ENCODE results near the gene PPP1R12A. TPM values are rescaled to one million over a fixed set of nuclear protein-coding genes. Genes with fewer than 3 reads are reported as not detected.
"Not testable (repeated sequence)": the region's sequence is repeated elsewhere in the genome, so short reads cannot be mapped to it uniquely, and the experiment has no call there.

PPP1R12A gene
- total RNA-seq = 100 to 1,000 TPM in 1 of 2 experiments, 10 to 100 TPM in 1; 72.2 to 134 TPM

GRCh38 chr12:79935021-79935623, at the start of gene PPP1R12A:
TSS of gene PPP1R12A (minus strand) at chr12:79935097. CDS start at chr12:79934931, 166 bp downstream.
- intact Hi-C loops (cut with DNase I, micrococcal nuclease) = loop anchor here (2.0 kb wide), 2 partner anchors 48 to 252 kb away; no protein-coding TSS in a partner anchor
- Mint-ChIP-seq H3K27me3 (no peaks in the 10 kb centered on the region), H3K36me3 (ENCODE audit: low read depth) (peaks cover 5% of the 10 kb centered on the region), H3K27ac (peak within 1 kb of the TSS; percentile 96), H3K4me3 (peak within 1 kb of the TSS; percentile 95), H3K9me3 (ENCODE audit: low read depth) (no peaks in the 10 kb centered on the region), H3K4me1 (peaks cover 32% of the 10 kb centered on the region)
- peak; percentile 87 for ATAC-seq
- POLR2A ChIA-PET = no interaction called here
- DNase-seq = peak; percentile 97
- CTCF ChIA-PET = interaction anchor here (3.1 kb wide), 1 partner anchor 47 kb away, joined by 8 read pairs; no protein-coding TSS in a partner anchor

- ATAC-seq = no peak
- peaks cover 15% of the 10 kb centered on the region for H3K27me3 Mint-ChIP-seq
- no peaks in the 10 kb centered on the region for H3K4me1 Mint-ChIP-seq
- no peaks in the 10 kb centered on the region for H3K9me3 Mint-ChIP-seq (ENCODE audit: low read depth)
- no peak overlapping the region for H3K4me3 Mint-ChIP-seq
- H3K27ac Mint-ChIP-seq = no peak overlapping the region
- intact Hi-C loops (cut with DNase I, micrococcal nuclease) = no loop called here
- ChIA-PET CTCF (interaction anchor here (1.1 kb wide), 1 partner anchor 11 kb away, joined by 3 read pairs; no protein-coding TSS in a partner anchor), POLR2A (no interaction called here)
- H3K36me3 Mint-ChIP-seq (ENCODE audit: low read depth) = no peaks in the 10 kb centered on the region
- no peak for DNase-seq
Observed at GRCh38 chr12:79983986-79984620, 49.2 kb upstream of the PPP1R12A start.

- intact Hi-C loops (cut with DNase I, micrococcal nuclease) = no loop called here
- no peak for ATAC-seq
- H3K27ac Mint-ChIP-seq = no peak overlapping the region
- POLR2A ChIA-PET = no interaction called here
- no peaks in the 10 kb centered on the region for H3K4me1 Mint-ChIP-seq
- H3K4me3 Mint-ChIP-seq = no peak overlapping the region
- DNase-seq = no peak
- no peaks in the 10 kb centered on the region for H3K36me3 Mint-ChIP-seq (ENCODE audit: low read depth)
- CTCF ChIA-PET = interaction anchor here (1.1 kb wide), 1 partner anchor 11 kb away, joined by 3 read pairs; no protein-coding TSS in a partner anchor
- H3K27me3 Mint-ChIP-seq = peaks cover 15% of the 10 kb centered on the region
- no peaks in the 10 kb centered on the region for H3K9me3 Mint-ChIP-seq (ENCODE audit: low read depth)
Observed at GRCh38 chr12:79983492-79983891, 48.6 kb upstream of the PPP1R12A start.

GRCh38 chr12:79982086-79983062, 47.5 kb upstream of the PPP1R12A start:
- Mint-ChIP-seq H3K4me1 (no peaks in the 10 kb centered on the region), H3K4me3 (no peak overlapping the region), H3K36me3 (ENCODE audit: low read depth) (no peaks in the 10 kb centered on the region), H3K9me3 (ENCODE audit: low read depth) (no peaks in the 10 kb centered on the region), H3K27ac (no peak overlapping the region), H3K27me3 (peaks cover 15% of the 10 kb centered on the region)
- no peak for DNase-seq
- ChIA-PET POLR2A (no interaction called here), CTCF (no interaction called here)
- ATAC-seq = no peak
- intact Hi-C loops (cut with DNase I, micrococcal nuclease) = no loop called here

GRCh38 chr12:79978692-79979091, 43.8 kb upstream of the PPP1R12A start:
- H3K27me3 Mint-ChIP-seq = peaks cover 5% of the 10 kb centered on the region
- ChIA-PET POLR2A (no interaction called here), CTCF (no interaction called here)
- H3K9me3 Mint-ChIP-seq (ENCODE audit: low read depth) = no peaks in the 10 kb centered on the region
- DNase-seq = no peak
- no peaks in the 10 kb centered on the region for H3K36me3 Mint-ChIP-seq (ENCODE audit: low read depth)
- intact Hi-C loops (cut with DNase I, micrococcal nuclease) = no loop called here
- no peak overlapping the region for H3K4me3 Mint-ChIP-seq
- ATAC-seq = no peak
- no peak overlapping the region for H3K27ac Mint-ChIP-seq
- no peaks in the 10 kb centered on the region for H3K4me1 Mint-ChIP-seq

GRCh38 chr12:79977856-79978460, 43.1 kb upstream of the PPP1R12A start:
- H3K27ac Mint-ChIP-seq; CTCF ChIA-PET; H3K27me3 Mint-ChIP-seq; H3K9me3 Mint-ChIP-seq (ENCODE audit: low read depth); POLR2A ChIA-PET; H3K4me3 Mint-ChIP-seq; H3K4me1 Mint-ChIP-seq; DNase-seq; H3K36me3 Mint-ChIP-seq (ENCODE audit: low read depth); intact Hi-C loops (cut with DNase I, micrococcal nuclease); ATAC-seq: not testable (repeated sequence)

- intact Hi-C loops (cut with DNase I, micrococcal nuclease) = no loop called here
- no peak for DNase-seq
- ChIA-PET CTCF (interaction anchor here (1.0 kb wide), 1 partner anchor 20 kb away, joined by 3 read pairs; no protein-coding TSS in a partner anchor), POLR2A (no interaction called here)
- peaks cover 2% of the 10 kb centered on the region for H3K27me3 Mint-ChIP-seq
- H3K36me3 Mint-ChIP-seq (ENCODE audit: low read depth) = no peaks in the 10 kb centered on the region
- ATAC-seq = no peak
- H3K4me1 Mint-ChIP-seq = no peaks in the 10 kb centered on the region
- H3K27ac Mint-ChIP-seq = no peak overlapping the region
- H3K9me3 Mint-ChIP-seq (ENCODE audit: low read depth) = no peaks in the 10 kb centered on the region
- no peak overlapping the region for H3K4me3 Mint-ChIP-seq
Observed at GRCh38 chr12:79975143-79975542, 40.2 kb upstream of the PPP1R12A start.

- H3K27ac Mint-ChIP-seq = no peak overlapping the region
- H3K36me3 Mint-ChIP-seq (ENCODE audit: low read depth) = no peaks in the 10 kb centered on the region
Observed at GRCh38 chr12:79973801-79974200, 38.9 kb upstream of the PPP1R12A start.

GRCh38 chr12:79964100-79964627, 29.3 kb upstream of the PPP1R12A start:
- ATAC-seq (no peak), DNase-seq (no peak)
- ChIA-PET POLR2A (no interaction called here), CTCF (no interaction called here)
- intact Hi-C loops (cut with DNase I, micrococcal nuclease) = no loop called here
- H3K27ac Mint-ChIP-seq = no peak overlapping the region
- no peaks in the 10 kb centered on the region for H3K4me1 Mint-ChIP-seq
- no peak overlapping the region for H3K4me3 Mint-ChIP-seq
- H3K36me3 Mint-ChIP-seq (ENCODE audit: low read depth) = no peaks in the 10 kb centered on the region
- H3K27me3 Mint-ChIP-seq = peaks cover 12% of the 10 kb centered on the region
- H3K9me3 Mint-ChIP-seq (ENCODE audit: low read depth) = peaks cover under 1% of the 10 kb centered on the region

More at GRCh38 chr12:79973801-79974200, 38.9 kb upstream of the PPP1R12A start:
- Mint-ChIP-seq H3K4me3 (no peak overlapping the region), H3K9me3 (ENCODE audit: low read depth) (peaks cover 1% of the 10 kb centered on the region), H3K4me1 (no peaks in the 10 kb centered on the region), H3K27me3 (peaks cover 4% of the 10 kb centered on the region)
- DNase-seq = no peak
- ChIA-PET POLR2A (no interaction called here), CTCF (interaction anchor here (0.6 to 1.2 kb wide), 4 partner anchors 11 to 49 kb away, joined by 3 to 4 read pairs (median 3); no protein-coding TSS in a partner anchor)
- intact Hi-C loops (cut with DNase I, micrococcal nuclease) = no loop called here
- no peak for ATAC-seq

GRCh38 chr12:79961411-79961810, 26.5 kb upstream of the PPP1R12A start:
- POLR2A ChIA-PET = interaction anchor here (0.6 kb wide), 1 partner anchor 29 kb away, joined by 3 read pairs; no protein-coding TSS in a partner anchor
- no peaks in the 10 kb centered on the region for H3K36me3 Mint-ChIP-seq (ENCODE audit: low read depth)
- H3K27ac Mint-ChIP-seq = no peak overlapping the region
- H3K27me3 Mint-ChIP-seq = peaks cover 8% of the 10 kb centered on the region
- H3K9me3 Mint-ChIP-seq (ENCODE audit: low read depth) = no peaks in the 10 kb centered on the region
- H3K4me3 Mint-ChIP-seq = no peak overlapping the region
- no peaks in the 10 kb centered on the region for H3K4me1 Mint-ChIP-seq
- ATAC-seq (no peak), DNase-seq (no peak)
- intact Hi-C loops (cut with DNase I, micrococcal nuclease) = no loop called here
- CTCF ChIA-PET = interaction anchor here (0.7 to 0.9 kb wide), 2 partner anchors 12 to 15 kb away, joined by 3 to 4 read pairs; no protein-coding TSS in a partner anchor

- ATAC-seq = no peak
- H3K4me1 Mint-ChIP-seq = no peaks in the 10 kb centered on the region
- intact Hi-C loops (cut with DNase I, micrococcal nuclease) = no loop called here
Observed at GRCh38 chr12:79959484-79959883, 24.6 kb upstream of the PPP1R12A start.

More at GRCh38 chr12:79959484-79959883, 24.6 kb upstream of the PPP1R12A start:
- DNase-seq = no peak
- no peak overlapping the region for H3K4me3 Mint-ChIP-seq
- H3K27ac Mint-ChIP-seq = no peak overlapping the region
- ChIA-PET CTCF (no interaction called here), POLR2A (no interaction called here)
- peaks cover 12% of the 10 kb centered on the region for H3K27me3 Mint-ChIP-seq
- peaks cover 3% of the 10 kb centered on the region for H3K36me3 Mint-ChIP-seq (ENCODE audit: low read depth)
- H3K9me3 Mint-ChIP-seq (ENCODE audit: low read depth) = peaks cover 10% of the 10 kb centered on the region

Measured in activated CD4-positive, alpha-beta T cell treated with anti-CD3 and anti-CD28 coated beads for 36 hours (primary cell).